Liver (tissue), 9 donors: ENCODE results near the gene FAM83C. TPM values are rescaled to one million over a fixed set of nuclear protein-coding genes. Genes with fewer than 3 reads are reported as not detected.

ENCODE experiments used
- DNase-seq: peaks from one replicate; pipeline ENCODE4 v3.0.0-alpha.2; 2017; ENCODE audit warnings: low spot score
- H3K27ac ChIP-seq, 2 donors: one replicate each; pipeline ENCODE4 v1.7.0; 2013; ENCODE audit warnings: inconsistent platforms in 2 of 2, low read length in 2 of 2, control low read depth in 1 of 2, low read depth in 1 of 2, mild to moderate bottlenecking in 1 of 2
- H3K27me3 ChIP-seq, 4 donors: one replicate each; pipeline versions ENCODE4 v1.6.1 to v1.7.0; 2013; ENCODE audit warnings: low read length in 3 of 4, inconsistent platforms in 1 of 4, mild to moderate bottlenecking in 1 of 4, moderate library complexity in 1 of 4; ENCODE audit not compliant: control insufficient read depth in 4 of 4, insufficient read depth in 4 of 4
- H3K36me3 ChIP-seq, 4 donors: one replicate each; pipeline versions ENCODE4 v1.6.1 to v1.7.0; 2013; ENCODE audit warnings: low read length in 3 of 4, mild to moderate bottlenecking in 3 of 4, low read depth in 1 of 4, moderate library complexity in 1 of 4; ENCODE audit not compliant: control insufficient read depth in 4 of 4, insufficient read depth in 3 of 4
- H3K4me1 ChIP-seq, 4 donors: one replicate each; pipeline versions ENCODE4 v1.6.1 to v1.7.0; 2013; ENCODE audit warnings: low read length in 3 of 4, mild to moderate bottlenecking in 3 of 4, moderate library complexity in 1 of 4; ENCODE audit not compliant: control insufficient read depth in 4 of 4, insufficient read depth in 4 of 4
- H3K4me3 ChIP-seq, 3 donors: one replicate each; pipeline versions ENCODE4 v1.6.1 to v1.7.0; 2013; ENCODE audit warnings: low read length in 3 of 3, control low read depth in 1 of 3, low read depth in 1 of 3, mild to moderate bottlenecking in 1 of 3
- H3K9ac ChIP-seq, 2 donors: one replicate each; pipeline ENCODE4 v1.7.0; 2013; ENCODE audit warnings: low read length in 2 of 2, mild to moderate bottlenecking in 2 of 2, moderate library complexity in 2 of 2, control low read depth in 1 of 2, low read depth in 1 of 2
- H3K9me3 ChIP-seq, 4 donors: one replicate each; pipeline versions ENCODE4 v1.6.1 to v1.7.0; 2013; ENCODE audit warnings: low read length in 3 of 4; ENCODE audit not compliant: control insufficient read depth in 4 of 4
- EGR1 ChIP-seq, 2 donors: IDR thresholded peaks; 2 replicates each; pipeline ENCODE4 v1.6.1; 2016 to 2018; ENCODE audit warnings: antibody characterized with exemption in 2 of 2, low read depth in 2 of 2
- FOXA1 ChIP-seq: IDR thresholded peaks from 2 replicates; pipeline ENCODE4 v1.6.1; 2016; ENCODE audit warnings: antibody characterized with exemption
- FOXA2 ChIP-seq: IDR thresholded peaks from 2 replicates; pipeline ENCODE4 v1.6.1; 2016; ENCODE audit warnings: antibody characterized with exemption
- GABPA ChIP-seq, 2 donors: IDR thresholded peaks in 1 of 2; conservative IDR thresholded peaks in 1 of 2; 2 replicates each; pipeline ENCODE4 v1.6.1; 2016; ENCODE audit warnings: antibody characterized with exemption in 2 of 2, mild to moderate bottlenecking in 1 of 2, moderate library complexity in 1 of 2
- HNF4A ChIP-seq, 2 donors: conservative IDR thresholded peaks; 2 replicates each; pipeline ENCODE4 v1.6.1; 2016; ENCODE audit warnings: antibody characterized with exemption in 2 of 2, mild to moderate bottlenecking in 2 of 2
- JUND ChIP-seq, 2 donors: IDR thresholded peaks; 2 replicates each; pipeline ENCODE4 v1.6.1; 2016; ENCODE audit warnings: antibody characterized with exemption in 2 of 2
- NR2F2 ChIP-seq: IDR thresholded peaks from 2 replicates; pipeline ENCODE4 v1.6.1; 2016; ENCODE audit warnings: antibody characterized with exemption
- RAD21 ChIP-seq, 2 donors: IDR thresholded peaks; 2 replicates each; pipeline ENCODE4 v1.6.1; 2016; ENCODE audit warnings: antibody characterized with exemption in 2 of 2, mild to moderate bottlenecking in 2 of 2
- RXRA ChIP-seq, 2 donors: IDR thresholded peaks; 2 replicates each; pipeline ENCODE4 v1.6.1; 2017 to 2018; ENCODE audit warnings: antibody characterized with exemption in 2 of 2, mild to moderate bottlenecking in 1 of 2
- SP1 ChIP-seq: IDR thresholded peaks from 2 replicates; pipeline ENCODE4 v1.6.1; 2018; ENCODE audit warnings: antibody characterized with exemption, mild to moderate bottlenecking
- TAF1 ChIP-seq: conservative IDR thresholded peaks from 2 replicates; pipeline ENCODE4 v1.6.1; 2016; ENCODE audit warnings: antibody characterized with exemption, mild to moderate bottlenecking
- YY1 ChIP-seq: IDR thresholded peaks from 2 replicates; pipeline ENCODE4 v1.6.1; 2016; ENCODE audit warnings: antibody characterized with exemption, mild to moderate bottlenecking
- WGBS: extraction: QIAGEN DNeasy Blood & Tissue Kit; methylation state at CpG from one replicate; pipeline ENCODE4 v1.1.7; 2013; 5-methylcytosine and 5-hydroxymethylcytosine counted together
- polyA plus RNA-seq, 2 donors: library from polyadenylated mRNA; stranded (reverse) in 1 of 2; unstranded in 1 of 2; fragments of 200-250 nt in 1 of 2; fragments of >200 nt in 1 of 2; fragmentation: Nextera tagmentation in 1 of 2; extraction: Ambion mirVana in 1 of 2; gene quantifications; one replicate each; pipeline versions ENCODE4 v1.2.1 to v1.2.3, GENCODE V29; 2013 to 2015
- total RNA-seq, 2 donors: library from RNA; depleted of rRNA; stranded (reverse); fragments of >200 nt; gene quantifications; one replicate each; pipeline ENCODE4 v1.2.3, GENCODE V29; 2014
- TF ChIP-seq, protein P1 (sequence below): IDR thresholded peaks from 2 replicates; pipeline ENCODE4 v1.6.1; 2016; ENCODE audit warnings: antibody characterized with exemption
- TF ChIP-seq, protein P2 (sequence below): IDR thresholded peaks from 2 replicates; pipeline ENCODE4 v1.6.1; 2016; ENCODE audit warnings: antibody characterized with exemption
- TF ChIP-seq, protein P3 (sequence below): IDR thresholded peaks from 2 replicates; pipeline ENCODE4 v1.6.1; 2016; ENCODE audit warnings: antibody characterized with exemption, mild to moderate bottlenecking
- TF ChIP-seq, protein P4 (sequence below): fragments of 150-350 bp; IDR thresholded peaks from 2 replicates; pipeline ENCODE4 v1.5.1; 2017; ENCODE audit warnings: improper control_type of control experiment, low read depth, low read length; ENCODE audit not compliant: missing input control
- donor health status: healthy.
- donor health status: healthy.
- donor health status: healthy.
- donor health status: healthy.
- donor health status: healthy.

Gene FAM83C
- total and polyA plus RNA-seq, 4 donors: 0.05 TPM; not detected in 3

DNA sequence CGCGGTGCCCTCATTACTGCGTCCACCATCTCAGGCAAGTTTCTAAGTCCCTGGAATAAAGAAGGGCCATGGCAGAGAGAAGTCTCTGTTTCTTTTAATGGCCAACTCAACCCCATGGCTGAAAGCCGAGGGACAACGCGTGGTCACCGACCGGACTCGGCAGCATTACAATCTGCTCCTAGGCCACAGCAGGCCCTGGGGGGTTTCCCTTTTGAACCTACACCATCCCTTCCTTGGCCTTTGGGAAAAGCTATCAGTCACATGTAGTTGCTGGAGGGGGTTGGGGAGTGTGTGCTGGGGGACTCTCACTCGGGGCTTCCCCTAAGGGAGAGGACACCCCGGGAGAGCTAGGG, 11.1 kb upstream of the FAM83C start:
- no peak for DNase-seq
- Histone ChIP-seq H3K27me3 (no peaks in the 10 kb centered on the region), H3K4me3 (no peak overlapping the region), H3K9me3 (no peaks in the 10 kb centered on the region), H3K9ac (no peak overlapping the region), H3K27ac (no peak overlapping the region), H3K36me3 (peaks cover 0 to 6% (median 0%) of the 10 kb centered on the region in 4 donors), H3K4me1 (peaks cover 0 to 22% (median 17%) of the 10 kb centered on the region in 4 donors)
- 72% methylated on average over 11 of the region's 11 CpGs for WGBS
- TF ChIP-seq, protein P1, sequence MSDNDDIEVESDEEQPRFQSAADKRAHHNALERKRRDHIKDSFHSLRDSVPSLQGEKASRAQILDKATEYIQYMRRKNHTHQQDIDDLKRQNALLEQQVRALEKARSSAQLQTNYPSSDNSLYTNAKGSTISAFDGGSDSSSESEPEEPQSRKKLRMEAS: no peak
- TF ChIP-seq FOXA1 (no peak), RXRA (IDR thresholded peaks at IDR 0.05) (no peak), RAD21 (IDR thresholded peaks at IDR 0.05) (no peak), FOXA2 (no peak), HNF4A (conservative IDR thresholded peaks at IDR 0.05) (no peak), GABPA (IDR thresholded peaks at IDR 0.05 in 1 of 2, conservative IDR thresholded peaks at IDR 0.05 in 1 of 2) (no peak), SP1 (no peak), TAF1 (no peak), JUND (IDR thresholded peaks at IDR 0.05) (no peak), EGR1 (IDR thresholded peaks at IDR 0.05; ENCODE audit: low read depth in 2 of 2) (no peak), NR2F2 (no peak), YY1 (no peak)
- TF ChIP-seq, protein P2, sequence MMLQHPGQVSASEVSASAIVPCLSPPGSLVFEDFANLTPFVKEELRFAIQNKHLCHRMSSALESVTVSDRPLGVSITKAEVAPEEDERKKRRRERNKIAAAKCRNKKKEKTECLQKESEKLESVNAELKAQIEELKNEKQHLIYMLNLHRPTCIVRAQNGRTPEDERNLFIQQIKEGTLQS: no peak
- TF ChIP-seq, protein P3, sequence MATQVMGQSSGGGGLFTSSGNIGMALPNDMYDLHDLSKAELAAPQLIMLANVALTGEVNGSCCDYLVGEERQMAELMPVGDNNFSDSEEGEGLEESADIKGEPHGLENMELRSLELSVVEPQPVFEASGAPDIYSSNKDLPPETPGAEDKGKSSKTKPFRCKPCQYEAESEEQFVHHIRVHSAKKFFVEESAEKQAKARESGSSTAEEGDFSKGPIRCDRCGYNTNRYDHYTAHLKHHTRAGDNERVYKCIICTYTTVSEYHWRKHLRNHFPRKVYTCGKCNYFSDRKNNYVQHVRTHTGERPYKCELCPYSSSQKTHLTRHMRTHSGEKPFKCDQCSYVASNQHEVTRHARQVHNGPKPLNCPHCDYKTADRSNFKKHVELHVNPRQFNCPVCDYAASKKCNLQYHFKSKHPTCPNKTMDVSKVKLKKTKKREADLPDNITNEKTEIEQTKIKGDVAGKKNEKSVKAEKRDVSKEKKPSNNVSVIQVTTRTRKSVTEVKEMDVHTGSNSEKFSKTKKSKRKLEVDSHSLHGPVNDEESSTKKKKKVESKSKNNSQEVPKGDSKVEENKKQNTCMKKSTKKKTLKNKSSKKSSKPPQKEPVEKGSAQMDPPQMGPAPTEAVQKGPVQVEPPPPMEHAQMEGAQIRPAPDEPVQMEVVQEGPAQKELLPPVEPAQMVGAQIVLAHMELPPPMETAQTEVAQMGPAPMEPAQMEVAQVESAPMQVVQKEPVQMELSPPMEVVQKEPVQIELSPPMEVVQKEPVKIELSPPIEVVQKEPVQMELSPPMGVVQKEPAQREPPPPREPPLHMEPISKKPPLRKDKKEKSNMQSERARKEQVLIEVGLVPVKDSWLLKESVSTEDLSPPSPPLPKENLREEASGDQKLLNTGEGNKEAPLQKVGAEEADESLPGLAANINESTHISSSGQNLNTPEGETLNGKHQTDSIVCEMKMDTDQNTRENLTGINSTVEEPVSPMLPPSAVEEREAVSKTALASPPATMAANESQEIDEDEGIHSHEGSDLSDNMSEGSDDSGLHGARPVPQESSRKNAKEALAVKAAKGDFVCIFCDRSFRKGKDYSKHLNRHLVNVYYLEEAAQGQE: no peak
- TF ChIP-seq, protein P4, sequence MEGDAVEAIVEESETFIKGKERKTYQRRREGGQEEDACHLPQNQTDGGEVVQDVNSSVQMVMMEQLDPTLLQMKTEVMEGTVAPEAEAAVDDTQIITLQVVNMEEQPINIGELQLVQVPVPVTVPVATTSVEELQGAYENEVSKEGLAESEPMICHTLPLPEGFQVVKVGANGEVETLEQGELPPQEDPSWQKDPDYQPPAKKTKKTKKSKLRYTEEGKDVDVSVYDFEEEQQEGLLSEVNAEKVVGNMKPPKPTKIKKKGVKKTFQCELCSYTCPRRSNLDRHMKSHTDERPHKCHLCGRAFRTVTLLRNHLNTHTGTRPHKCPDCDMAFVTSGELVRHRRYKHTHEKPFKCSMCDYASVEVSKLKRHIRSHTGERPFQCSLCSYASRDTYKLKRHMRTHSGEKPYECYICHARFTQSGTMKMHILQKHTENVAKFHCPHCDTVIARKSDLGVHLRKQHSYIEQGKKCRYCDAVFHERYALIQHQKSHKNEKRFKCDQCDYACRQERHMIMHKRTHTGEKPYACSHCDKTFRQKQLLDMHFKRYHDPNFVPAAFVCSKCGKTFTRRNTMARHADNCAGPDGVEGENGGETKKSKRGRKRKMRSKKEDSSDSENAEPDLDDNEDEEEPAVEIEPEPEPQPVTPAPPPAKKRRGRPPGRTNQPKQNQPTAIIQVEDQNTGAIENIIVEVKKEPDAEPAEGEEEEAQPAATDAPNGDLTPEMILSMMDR: no peak

DNA sequence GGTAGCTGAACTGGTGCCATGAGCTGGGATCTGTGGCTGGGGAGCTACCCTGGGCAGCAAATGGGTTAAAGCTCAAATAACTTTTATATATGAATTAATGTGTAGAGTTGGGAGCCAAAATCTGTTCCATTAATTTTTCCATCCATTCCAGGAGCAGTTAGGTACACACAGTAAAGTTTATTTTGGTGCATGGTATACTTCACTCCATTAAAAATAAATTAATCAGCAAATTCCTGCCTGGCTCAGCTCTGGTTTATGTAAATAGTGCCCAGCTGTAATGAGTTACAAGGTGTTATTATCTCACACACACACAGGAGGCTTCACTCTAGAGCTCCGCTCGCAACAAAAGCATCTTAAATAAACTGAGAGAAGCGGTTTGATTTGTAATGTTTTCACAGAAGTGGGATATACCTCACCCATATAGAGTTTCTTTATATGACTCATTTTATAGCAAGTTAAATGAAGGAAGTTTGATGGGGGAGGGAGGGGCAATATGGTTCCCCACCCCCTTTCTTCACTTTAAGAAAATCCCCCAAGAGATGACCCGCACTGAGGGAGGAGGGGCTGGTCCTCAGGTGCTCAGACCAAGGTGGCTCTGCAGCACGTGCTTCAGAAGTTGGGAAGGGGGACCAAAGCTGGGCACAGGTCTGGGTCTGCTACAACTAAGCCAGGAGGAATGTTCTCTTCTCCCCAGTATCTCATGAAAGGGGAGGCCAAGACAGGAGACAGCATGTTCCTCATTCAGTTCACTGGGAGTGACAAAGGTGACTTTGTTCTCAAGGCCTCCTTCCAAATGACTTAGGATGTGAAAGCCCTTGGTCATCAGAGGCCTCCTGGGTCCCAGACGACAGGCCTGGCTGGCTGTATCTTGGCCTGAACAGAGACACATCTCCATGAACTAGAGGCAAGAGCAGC, 10.5 kb upstream of the FAM83C start:
- Histone ChIP-seq H3K9ac (no peak overlapping the region), H3K9me3 (no peaks in the 10 kb centered on the region), H3K4me1 (peaks cover 0 to 15% (median 10%) of the 10 kb centered on the region in 4 donors), H3K27me3 (no peaks in the 10 kb centered on the region), H3K27ac (no peak overlapping the region), H3K4me3 (no peak overlapping the region), H3K36me3 (peaks cover 0 to 6% (median 0%) of the 10 kb centered on the region in 4 donors)
- WGBS: 89% methylated on average over 6 of the region's 6 CpGs
- DNase-seq: no peak
- TF ChIP-seq HNF4A (conservative IDR thresholded peaks at IDR 0.05): no peak
- TF ChIP-seq RXRA (IDR thresholded peaks at IDR 0.05): no peak
- TF ChIP-seq, protein P2: no peak
- no peak for TF ChIP-seq SP1
- TF ChIP-seq GABPA (IDR thresholded peaks at IDR 0.05 in 1 of 2, conservative IDR thresholded peaks at IDR 0.05 in 1 of 2): no peak
- TF ChIP-seq FOXA2: no peak
- TF ChIP-seq NR2F2: no peak
- no peak for TF ChIP-seq YY1
